ENCODE results near the gene C4orf50. TPM values are rescaled to one million over a fixed set of nuclear protein-coding genes. Genes with fewer than 3 reads are reported as not detected.
"Not testable (repeated sequence)": the region's sequence is repeated elsewhere in the genome, so short reads cannot be mapped to it uniquely, and the experiment has no call there.

The C4orf50 gene
- total RNA-seq, 4 donors from 2014 or later: 0.04 to 0.19 (median 0.04) TPM; not detected in 1

DNA sequence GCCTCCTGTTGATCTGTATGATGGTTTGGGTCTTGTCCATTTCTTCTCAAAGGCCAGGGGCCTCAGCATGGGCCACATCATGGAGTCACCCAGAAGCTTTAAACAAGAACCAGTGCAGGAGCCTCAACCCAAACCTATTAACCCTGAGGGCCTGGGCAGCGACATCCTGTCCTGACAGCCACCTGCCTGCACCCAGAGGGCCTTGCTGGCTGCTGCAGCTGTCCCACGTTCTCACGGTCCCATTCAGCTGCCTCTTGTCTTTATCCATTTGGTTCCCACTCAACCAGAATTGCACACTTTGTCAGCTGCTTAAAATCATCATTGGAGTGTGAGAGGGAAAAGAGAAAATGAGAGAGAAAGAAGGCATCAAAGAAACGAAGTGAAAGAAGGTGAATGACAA lies 21.6 kb downstream of the C4orf50 start:
- intact Hi-C loops (cut with DNase I): loop anchor here (5.0 to 10.0 kb wide), 2 partner anchors 91 to 328 kb away; no protein-coding TSS in a partner anchor
- WGBS, 2 donors: 32 to 48% methylated on average over 4 of the region's 4 CpGs
- Histone ChIP-seq H3K4me1 (peaks cover 0 to 6% (median 0%) of the 10 kb centered on the region in 3 donors), H3K36me3 (no peaks in the 10 kb centered on the region), H3K27me3 (peaks cover 0 to 84% (median 0%) of the 10 kb centered on the region in 4 donors), H3K27ac (no peak overlapping the region), H3K9me3 (no peaks in the 10 kb centered on the region), H3K4me3 (no peak overlapping the region)
- DNase-seq: no peak
- TF ChIP-seq POLR2A (IDR thresholded peaks at IDR 0.05) (no peak), CTCF (IDR thresholded peaks at IDR 0.05) (no peak)

- H3K27ac ChIP-seq: no peak overlapping the region
- DNase-seq: no peak
- peaks cover 0 to 6% (median 0%) of the 10 kb centered on the region in 3 donors for H3K4me1 ChIP-seq
- H3K9me3 ChIP-seq: no peaks in the 10 kb centered on the region
- peaks cover 0 to 90% (median 0%) of the 10 kb centered on the region in 4 donors for H3K27me3 ChIP-seq
- 57 to 58% methylated on average over 17 to 19 of the region's 19 CpGs for WGBS, 2 donors
- no peak overlapping the region for H3K4me3 ChIP-seq
- intact Hi-C loops (cut with DNase I): loop anchor here (5.0 to 10.0 kb wide), 2 partner anchors 91 to 329 kb away; no protein-coding TSS in a partner anchor
- H3K36me3 ChIP-seq: no peaks in the 10 kb centered on the region
- TF ChIP-seq CTCF (IDR thresholded peaks at IDR 0.05) (no peak), POLR2A (IDR thresholded peaks at IDR 0.05) (no peak)
These were observed 22.2 kb downstream of the C4orf50 start for GRCh38 chr4:5995901-5996623.

DNA sequence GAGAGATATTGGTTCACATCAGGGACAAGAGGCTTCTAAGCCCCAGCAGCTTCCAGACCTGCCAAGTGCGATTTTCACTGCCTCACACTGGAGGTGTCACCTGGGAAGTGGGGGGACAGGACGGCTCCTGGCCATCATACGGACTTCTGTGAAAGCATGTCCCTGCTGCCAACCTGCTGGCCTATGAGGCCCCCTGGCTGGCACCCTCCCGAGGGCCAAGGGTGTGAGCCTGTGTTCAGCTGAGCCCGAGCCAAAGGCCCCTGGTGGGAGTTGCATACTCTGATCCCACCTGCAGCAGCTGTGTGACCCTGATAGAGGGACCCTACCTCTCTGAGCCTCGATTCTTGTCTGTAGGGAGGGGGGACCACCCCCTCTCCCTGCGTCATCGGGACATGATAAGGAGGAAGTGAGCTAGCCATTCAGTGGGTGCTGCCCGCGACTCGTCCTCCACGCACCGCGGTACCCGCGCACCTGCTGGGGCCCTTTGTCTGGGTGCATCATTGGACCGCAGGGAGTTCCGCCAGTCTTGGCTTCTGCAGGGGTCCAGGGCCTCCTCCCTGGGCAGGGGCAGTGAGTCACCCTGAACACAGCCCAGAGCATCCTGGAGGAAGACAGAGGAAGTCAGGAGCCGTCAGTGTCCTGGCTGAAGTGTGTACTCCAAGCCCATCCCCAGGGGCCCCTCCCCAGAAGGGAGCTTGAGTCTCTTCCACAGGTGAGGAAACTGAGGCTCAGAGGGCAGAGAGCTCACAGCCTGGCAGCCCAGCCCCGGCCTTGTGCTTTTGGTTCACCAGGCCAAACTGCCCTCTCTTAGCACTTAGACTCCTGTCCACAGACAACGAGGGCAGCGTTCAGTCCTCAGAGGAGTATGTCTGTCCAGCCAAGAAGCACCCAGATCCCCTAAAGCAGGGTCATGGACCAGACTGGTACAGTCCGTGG lies 24.1 kb downstream of the C4orf50 start:
- H3K27me3 ChIP-seq: peaks cover 0 to 93% (median 0%) of the 10 kb centered on the region in 4 donors
- no peak overlapping the region for H3K4me3 ChIP-seq
- DNase-seq: no peak
- peaks cover 0 to 6% (median 0%) of the 10 kb centered on the region in 3 donors for H3K4me1 ChIP-seq
- 87 to 92% methylated on average over 3 to 15 of the region's 23 CpGs for WGBS, 2 donors
- no peaks in the 10 kb centered on the region for H3K36me3 ChIP-seq
- intact Hi-C loops (cut with DNase I): loop anchor here (10.0 kb wide), 1 partner anchor 331 kb away; no protein-coding TSS in a partner anchor
- H3K9me3 ChIP-seq: no peaks in the 10 kb centered on the region
- no peak overlapping the region for H3K27ac ChIP-seq
- no peak for TF ChIP-seq CTCF (IDR thresholded peaks at IDR 0.05)
- no peak for TF ChIP-seq POLR2A (IDR thresholded peaks at IDR 0.05)

DNA sequence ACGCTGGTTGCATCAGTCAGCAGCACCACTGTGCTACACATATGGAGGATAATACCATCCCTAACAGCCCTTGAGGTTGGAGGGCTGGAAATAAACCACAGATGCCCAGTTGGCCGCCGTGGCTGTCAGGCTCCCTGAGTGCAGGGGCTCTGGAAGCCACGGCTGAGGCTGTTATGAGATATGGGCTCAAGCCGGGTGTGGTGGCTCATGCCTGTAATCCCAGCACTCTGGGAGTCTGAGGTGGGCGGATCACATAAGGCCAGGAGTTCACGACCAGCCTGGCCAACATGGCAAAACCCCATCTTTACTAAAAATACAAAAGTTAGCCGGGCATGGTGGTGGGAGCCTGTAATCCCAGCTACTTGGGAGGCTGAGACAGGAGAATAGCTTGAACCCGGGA lies 24.9 kb downstream of the C4orf50 start:
- H3K4me3 ChIP-seq, H3K36me3 ChIP-seq, H3K9me3 ChIP-seq, H3K27ac ChIP-seq, DNase-seq, H3K4me1 ChIP-seq: not testable (repeated sequence)
- intact Hi-C loops (cut with DNase I): loop anchor here (10.0 kb wide), 1 partner anchor 331 kb away; no protein-coding TSS in a partner anchor
- H3K27me3 ChIP-seq: peaks cover 0 to 93% (median 0%) of the 10 kb centered on the region in 4 donors
- WGBS, 2 donors: 67 to 71% methylated on average over 5 of the region's 9 CpGs

DNA sequence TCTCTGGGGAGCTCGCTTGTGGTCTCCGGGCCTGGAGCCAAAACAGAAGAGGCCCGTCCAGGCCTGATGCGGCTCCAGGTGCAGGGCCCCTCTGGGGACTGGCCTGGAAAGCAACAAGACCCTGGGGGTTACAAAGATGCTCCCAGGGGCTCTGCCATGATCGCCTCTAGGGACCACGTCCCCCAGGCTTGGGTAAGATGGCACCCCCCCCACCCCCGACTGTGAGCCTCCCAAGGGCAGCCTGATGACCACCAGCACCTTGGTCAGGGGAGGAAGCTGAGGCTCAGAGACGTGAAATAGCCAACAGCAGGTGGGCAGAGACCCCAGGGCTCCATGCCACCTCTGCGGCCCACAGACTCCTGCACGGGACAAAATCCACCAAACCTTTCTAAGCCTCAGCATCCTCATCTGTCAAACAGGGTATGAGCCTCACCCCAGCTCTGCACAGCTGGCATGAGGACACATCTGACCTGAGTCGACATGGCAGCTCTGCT lies 25.4 kb downstream of the C4orf50 start:
- intact Hi-C loops (cut with DNase I): loop anchor here (10.0 kb wide), 1 partner anchor 332 kb away; no protein-coding TSS in a partner anchor
- peaks cover 0 to 6% (median 0%) of the 10 kb centered on the region in 3 donors for H3K4me1 ChIP-seq
- no peak for TF ChIP-seq POLR2A (IDR thresholded peaks at IDR 0.05)
- no peak for TF ChIP-seq CTCF (IDR thresholded peaks at IDR 0.05)
- H3K4me3 ChIP-seq: no peak overlapping the region
- no peaks in the 10 kb centered on the region for H3K36me3 ChIP-seq
- H3K27ac ChIP-seq: no peak overlapping the region
- WGBS, 2 donors: 92% methylated on average over 2 of the region's 11 CpGs; no CpG with 5 or more reads in 1 of the 2 donors
- peaks cover 0 to 89% (median 0%) of the 10 kb centered on the region in 4 donors for H3K27me3 ChIP-seq
- no peaks in the 10 kb centered on the region for H3K9me3 ChIP-seq
- no peak for DNase-seq
